ENCODE measurements around the gene CLN5. TPM values are rescaled to one million over a fixed set of nuclear protein-coding genes. Genes with fewer than 3 reads are reported as not detected.

Gene CLN5
- total and polyA plus RNA-seq, 2 of the 13 experiments (the other 11 are each of a cell fraction or from before 2014, with no cell fraction given), result 10.1 to 13.7 TPM

GRCh38 chr13:77022341-77022740 is 30.5 kb downstream of the CLN5 start (continued):
- TF ChIP-seq, protein P1, sequence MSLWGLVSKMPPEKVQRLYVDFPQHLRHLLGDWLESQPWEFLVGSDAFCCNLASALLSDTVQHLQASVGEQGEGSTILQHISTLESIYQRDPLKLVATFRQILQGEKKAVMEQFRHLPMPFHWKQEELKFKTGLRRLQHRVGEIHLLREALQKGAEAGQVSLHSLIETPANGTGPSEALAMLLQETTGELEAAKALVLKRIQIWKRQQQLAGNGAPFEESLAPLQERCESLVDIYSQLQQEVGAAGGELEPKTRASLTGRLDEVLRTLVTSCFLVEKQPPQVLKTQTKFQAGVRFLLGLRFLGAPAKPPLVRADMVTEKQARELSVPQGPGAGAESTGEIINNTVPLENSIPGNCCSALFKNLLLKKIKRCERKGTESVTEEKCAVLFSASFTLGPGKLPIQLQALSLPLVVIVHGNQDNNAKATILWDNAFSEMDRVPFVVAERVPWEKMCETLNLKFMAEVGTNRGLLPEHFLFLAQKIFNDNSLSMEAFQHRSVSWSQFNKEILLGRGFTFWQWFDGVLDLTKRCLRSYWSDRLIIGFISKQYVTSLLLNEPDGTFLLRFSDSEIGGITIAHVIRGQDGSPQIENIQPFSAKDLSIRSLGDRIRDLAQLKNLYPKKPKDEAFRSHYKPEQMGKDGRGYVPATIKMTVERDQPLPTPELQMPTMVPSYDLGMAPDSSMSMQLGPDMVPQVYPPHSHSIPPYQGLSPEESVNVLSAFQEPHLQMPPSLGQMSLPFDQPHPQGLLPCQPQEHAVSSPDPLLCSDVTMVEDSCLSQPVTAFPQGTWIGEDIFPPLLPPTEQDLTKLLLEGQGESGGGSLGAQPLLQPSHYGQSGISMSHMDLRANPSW (CRISPR knock-in tag; IDR thresholded peaks at IDR 0.05; ENCODE audit: borderline replicate concordance), result no peak
- TF ChIP-seq MXD4 (CRISPR knock-in tag; IDR thresholded peaks at IDR 0.05) (no peak), SNAPC2 (CRISPR knock-in tag; IDR thresholded peaks at IDR 0.05) (no peak)
- TF ChIP-seq, protein P2, sequence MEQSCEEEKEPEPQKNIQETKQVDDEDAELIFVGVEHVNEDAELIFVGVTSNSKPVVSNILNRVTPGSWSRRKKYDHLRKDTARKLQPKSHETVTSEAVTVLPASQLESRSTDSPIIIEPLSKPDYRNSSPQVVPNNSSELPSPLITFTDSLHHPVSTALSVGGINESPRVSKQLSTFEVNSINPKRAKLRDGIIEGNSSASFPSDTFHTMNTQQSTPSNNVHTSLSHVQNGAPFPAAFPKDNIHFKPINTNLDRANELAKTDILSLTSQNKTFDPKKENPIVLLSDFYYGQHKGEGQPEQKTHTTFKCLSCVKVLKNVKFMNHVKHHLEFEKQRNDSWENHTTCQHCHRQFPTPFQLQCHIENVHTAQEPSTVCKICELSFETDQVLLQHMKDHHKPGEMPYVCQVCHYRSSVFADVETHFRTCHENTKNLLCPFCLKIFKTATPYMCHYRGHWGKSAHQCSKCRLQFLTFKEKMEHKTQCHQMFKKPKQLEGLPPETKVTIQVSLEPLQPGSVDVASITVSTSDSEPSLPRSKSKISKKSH (CRISPR knock-in tag; IDR thresholded peaks at IDR 0.05; ENCODE audit: borderline replicate concordance), result no peak

DNA sequence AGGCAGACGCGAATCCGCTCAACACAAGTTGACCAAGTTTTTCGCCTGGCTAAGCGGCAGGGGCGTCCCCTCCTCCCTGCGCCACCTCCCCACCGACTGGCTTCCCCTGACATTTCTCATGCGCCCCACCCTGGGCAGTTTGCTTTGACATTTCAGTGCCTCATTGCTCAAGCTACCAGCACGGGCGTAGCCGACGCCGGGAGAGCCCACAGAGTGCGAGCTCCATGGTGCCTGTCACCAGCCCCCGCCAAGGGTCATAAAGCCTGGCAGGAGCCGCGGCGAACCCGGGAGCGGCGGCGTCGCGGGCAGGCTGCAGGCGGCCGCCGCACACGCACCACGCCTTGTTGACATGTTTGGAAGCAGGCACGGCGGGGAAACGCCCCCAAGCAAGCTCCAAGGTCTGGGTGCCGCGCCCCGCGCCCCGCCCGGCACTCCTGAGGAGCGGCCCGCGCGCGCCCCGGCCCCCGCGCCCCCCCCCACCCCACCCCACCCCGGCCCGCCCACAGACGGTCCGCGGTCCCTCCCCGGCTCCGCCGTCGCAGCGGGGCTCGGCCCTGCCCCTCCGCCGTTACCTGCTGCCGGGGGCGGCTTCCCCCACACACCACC is 34.5 kb downstream of the CLN5 start:
- H2AFZ ChIP-seq (ENCODE audit: low read length), result no peak overlapping the region
- peak overlapping the region; percentile 96 for H3K27ac ChIP-seq (ENCODE audit: extremely low read length, insufficient read depth, low read length)
- H3K9ac ChIP-seq (ENCODE audit: insufficient read depth, low read depth, low read length), result peak overlapping the region; percentile 93
- DNase-seq (ENCODE audit: low spot score), result peak; percentile 63
- in situ Hi-C loops (cut with HindIII; ENCODE audit: extremely low pct_ligation_motif_present, low pct_unique_long_range_greater_than_20kb), result no loop called here
- no peak for FAIRE-seq
- intact Hi-C loops (cut with micrococcal nuclease; ENCODE audit: unreplicated experiment), result loop anchor here (5.0 to 10.0 kb wide), 2 partner anchors 36 to 298 kb away; partner anchors contain the start of gene MYCBP2
- H3K4me3 ChIP-seq (replicated peaks in 1 of 3; ENCODE audit: insufficient read depth in 1 of 3, low read depth in 2 of 3, low read length in 3 of 3), result peak overlapping the region; percentile 86 to 98 (median 95)
- H3K4me2 ChIP-seq (ENCODE audit: low read depth, low read length), result peak overlapping the region; percentile 94
- peaks cover 48% of the 10 kb centered on the region for H3K4me1 ChIP-seq (ENCODE audit: insufficient read depth, low read length)
- no TSS peak for BruUV-seq (replicated peaks)
- peaks cover 1 to 8% of the 10 kb centered on the region in 2 experiments; a peak in 4 of 5 replicates for H3K36me3 ChIP-seq (replicated peaks in 1 of 2; ENCODE audit: control insufficient read depth in 1 of 2, insufficient read depth in 2 of 2, low read length in 2 of 2)
- H3K27me3 ChIP-seq (ENCODE audit: control insufficient read depth in 1 of 2, insufficient read depth in 2 of 2, low read length in 2 of 2), result no peaks in the 10 kb centered on the region; a peak in 1 of 5 replicates
- CTCF ChIA-PET (ENCODE audit: low intra/inter-chr PET ratio, low total read pairs), result no interaction called here
- ATAC-seq, result peak; percentile 82
- peaks cover 36% of the 10 kb centered on the region for H4K20me1 ChIP-seq (ENCODE audit: insufficient read depth, low read length)
- peaks cover 45% of the 10 kb centered on the region for H3K79me2 ChIP-seq (ENCODE audit: insufficient read depth, low read length)
- POLR2A ChIA-PET, result interaction anchor here (1.0 to 2.5 kb wide), 6 partner anchors 12 to 1266 kb away, joined by 3 to 12 read pairs (median 5); partner anchors contain the start of gene CLN5
- 0% methylated on average over 8 of the region's 62 CpGs for WGBS (ENCODE audit: low lambda C conversion rate)
- no peaks in the 10 kb centered on the region for H3K9me3 ChIP-seq (ENCODE audit: low read length)
- TF ChIP-seq HIVEP1 (CRISPR knock-in tag; IDR thresholded peaks at IDR 0.05) (0 out of 2 replicates have a peak, but pooled peaks have one; percentile 14), STAT5B (CRISPR knock-in tag; IDR thresholded peaks at IDR 0.05) (no peak), KDM5B (CRISPR knock-in tag; IDR thresholded peaks at IDR 0.05; ENCODE audit: borderline replicate concordance) (peak; percentile 42; the same call in 1 of the 2 replicates), GLI4 (CRISPR knock-in tag; IDR thresholded peaks at IDR 0.05; ENCODE audit: borderline replicate concordance) (0 out of 2 replicates have a peak, but pooled peaks have one; percentile 56), CENPT (CRISPR knock-in tag; IDR thresholded peaks at IDR 0.05; ENCODE audit: low read depth) (no peak), HNRNPL (IDR thresholded peaks at IDR 0.05; ENCODE audit: low read depth, low read length) (0 out of 2 replicates have a peak, but pooled peaks have one; percentile 29), CEBPG (CRISPR knock-in tag; IDR thresholded peaks at IDR 0.05) (peak; percentile 41; the same call in 1 of the 2 replicates), MAX (IDR thresholded peaks at IDR 0.05) (peak; percentile 79), ZSCAN21 (CRISPR knock-in tag; IDR thresholded peaks at IDR 0.05; ENCODE audit: borderline replicate concordance) (peak; percentile 25; the same call in 1 of the 2 replicates), ZNF121 (CRISPR knock-in tag; IDR thresholded peaks at IDR 0.05) (no peak), KLF12 (CRISPR knock-in tag; IDR thresholded peaks at IDR 0.05; ENCODE audit: borderline replicate concordance) (peak; percentile 35; the same call in 1 of the 2 replicates), ZNF512 (CRISPR knock-in tag; IDR thresholded peaks at IDR 0.05) (no peak)

Measured in HepG2 (cell line).